SK-N-SH treated with all-trans-retinoic acid at 6 μM for 48 hours (cell line): ENCODE data around the gene PPM1H.

Source experiments
- CSDC2 ChIP-seq: fragments of 250-450 bp; sonication (Bioruptor Pico); IDR thresholded peaks from 2 replicates; pipeline ENCODE4 v1.5.0; 2020; ENCODE audit warnings: mild to moderate bottlenecking, moderate library complexity
- PATZ1 ChIP-seq: fragments of 250-450 bp; sonication (Bioruptor Pico); IDR thresholded peaks from 2 replicates; pipeline ENCODE4 v1.8.0; 2020; ENCODE audit warnings: mild to moderate bottlenecking, moderate library complexity, borderline replicate concordance
- TOX ChIP-seq: fragments of 250-450 bp; sonication (Bioruptor Pico); IDR thresholded peaks from 2 replicates; pipeline ENCODE4 v1.8.0; 2021; ENCODE audit warnings: mild to moderate bottlenecking, moderate library complexity, borderline replicate concordance
- ZFP3 ChIP-seq: fragments of 250-450 bp; sonication (Bioruptor Pico); IDR thresholded peaks from 2 replicates; pipeline ENCODE4 v1.5.0; 2020; ENCODE audit warnings: mild to moderate bottlenecking, moderate library complexity
- ZFP30 ChIP-seq: fragments of 450-650 bp; formaldehyde crosslinking; IDR thresholded peaks from 2 replicates; pipeline ENCODE4 v1.5.0; 2022; ENCODE audit warnings: mild to moderate bottlenecking, moderate library complexity
- ZNF8 ChIP-seq: fragments of 450-650 bp; formaldehyde crosslinking; IDR thresholded peaks from 2 replicates; pipeline ENCODE4 v1.5.0; 2020; ENCODE audit warnings: mild to moderate bottlenecking, moderate library complexity

- TF ChIP-seq PATZ1 (CRISPR knock-in tag) (no peak), ZFP30 (CRISPR knock-in tag) (no peak), ZNF8 (CRISPR knock-in tag) (no peak), CSDC2 (no peak), ZFP3 (CRISPR knock-in tag) (no peak), TOX (no peak)
Measured at GRCh38 chr12:62882696-62883095, 52.3 kb downstream of the PPM1H start.
